ENCODE results near the gene MGAT1.
"Not testable (repeated sequence)": the region's sequence is repeated elsewhere in the genome, so short reads cannot be mapped to it uniquely, and the experiment has no call there.

Gene MGAT1

GRCh38 chr5:180786531-180787398, 15.8 kb downstream of the MGAT1 start:
- in situ Hi-C loops (cut with HindIII; ENCODE audit: low sequenced_read_pairs), result no loop called here

DNA sequence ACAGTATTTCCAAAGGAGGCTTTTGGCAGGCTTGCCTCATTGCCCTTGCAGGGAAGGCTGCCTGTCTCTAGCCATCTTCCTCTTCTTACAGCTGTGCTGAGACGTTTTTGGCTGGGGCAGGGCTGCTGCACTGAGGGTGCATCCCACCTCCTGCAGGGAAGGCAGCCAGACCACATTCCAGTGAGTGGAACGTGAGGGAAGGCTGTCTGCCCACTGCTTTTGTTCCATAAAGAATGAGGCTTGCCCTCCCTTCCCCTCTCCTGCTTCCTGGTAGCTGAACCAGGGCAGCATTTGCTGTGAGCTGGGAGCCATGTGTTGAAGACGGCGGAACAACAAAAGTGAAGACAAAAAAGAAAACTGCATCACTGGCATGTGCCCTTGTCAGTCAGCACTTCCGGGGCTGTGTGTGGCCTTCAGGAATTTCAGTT, 16.8 kb downstream of the MGAT1 start:
- in situ Hi-C loops (cut with HindIII; ENCODE audit: low sequenced_read_pairs), result no loop called here

DNA sequence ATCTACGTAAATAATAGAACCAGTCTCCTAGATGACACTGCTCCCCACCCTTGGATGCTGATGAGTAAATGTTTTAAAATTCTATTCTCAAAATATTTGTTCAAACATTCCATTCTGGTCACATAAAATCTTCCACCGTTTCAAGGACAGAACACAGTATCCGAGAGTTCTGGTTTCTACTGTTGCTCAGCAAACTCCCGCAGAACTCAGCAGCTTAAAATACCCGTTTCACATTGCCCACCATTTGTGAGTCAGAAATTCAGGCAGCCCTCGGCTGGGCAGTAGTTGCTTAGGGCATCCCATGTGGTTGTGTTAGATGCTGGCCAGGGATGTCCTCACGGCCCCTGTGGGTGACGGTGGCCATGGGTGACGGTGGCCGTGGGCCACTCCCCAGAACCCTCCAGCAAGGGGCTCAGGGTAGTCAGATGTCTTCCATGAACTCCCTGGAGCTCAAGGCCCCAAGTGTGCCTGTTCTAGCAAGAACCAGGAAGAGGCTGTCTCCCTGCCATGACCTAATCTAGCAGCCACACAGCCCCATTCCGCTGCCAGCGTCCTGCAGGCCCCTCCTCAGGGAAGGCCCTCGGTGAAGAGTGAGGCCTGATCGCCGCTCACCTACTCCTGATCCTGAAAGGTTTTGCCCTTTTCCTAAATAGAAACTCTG, 17.4 kb downstream of the MGAT1 start:
- in situ Hi-C loops (cut with HindIII; ENCODE audit: low sequenced_read_pairs), result no loop called here

- in situ Hi-C loops (cut with HindIII; ENCODE audit: low sequenced_read_pairs), result no loop called here
Measured at GRCh38 chr5:180784497-180785097, 18.0 kb downstream of the MGAT1 start.

DNA sequence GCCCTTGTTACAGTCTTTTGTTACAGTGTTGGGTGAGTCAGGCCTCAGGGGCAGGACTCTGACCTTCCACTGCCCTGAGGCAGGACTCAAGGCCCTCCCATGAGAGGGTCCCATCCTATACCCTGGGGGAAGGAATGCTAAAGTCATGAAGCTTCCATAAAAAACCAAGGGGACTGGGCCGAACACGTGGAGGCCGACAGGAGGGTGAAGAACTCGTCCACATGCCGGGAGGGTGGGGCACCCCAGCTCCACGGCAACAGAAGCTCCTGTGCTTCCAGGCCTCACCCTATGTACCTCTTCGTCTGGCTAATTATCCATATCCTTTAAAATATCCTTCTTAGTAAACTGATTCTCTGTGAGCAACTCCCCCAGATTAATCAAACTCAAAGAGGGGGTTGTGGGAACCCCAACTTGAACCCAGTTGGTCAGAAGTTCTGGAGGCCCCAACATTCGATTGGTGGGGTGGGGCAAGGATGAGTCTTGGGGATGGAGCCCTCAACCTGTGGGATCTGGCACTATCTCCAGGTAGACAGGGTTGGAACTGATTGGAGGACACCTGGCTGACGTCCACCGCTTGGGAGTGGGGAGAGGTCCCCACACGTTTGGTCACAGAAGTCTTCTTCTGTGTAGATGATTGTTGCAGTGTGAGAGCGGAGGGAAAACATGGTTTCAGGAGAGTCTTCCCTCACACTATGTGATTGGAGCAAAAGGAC, 19.1 kb downstream of the MGAT1 start:
- in situ Hi-C loops (cut with HindIII; ENCODE audit: low sequenced_read_pairs), result no loop called here

DNA sequence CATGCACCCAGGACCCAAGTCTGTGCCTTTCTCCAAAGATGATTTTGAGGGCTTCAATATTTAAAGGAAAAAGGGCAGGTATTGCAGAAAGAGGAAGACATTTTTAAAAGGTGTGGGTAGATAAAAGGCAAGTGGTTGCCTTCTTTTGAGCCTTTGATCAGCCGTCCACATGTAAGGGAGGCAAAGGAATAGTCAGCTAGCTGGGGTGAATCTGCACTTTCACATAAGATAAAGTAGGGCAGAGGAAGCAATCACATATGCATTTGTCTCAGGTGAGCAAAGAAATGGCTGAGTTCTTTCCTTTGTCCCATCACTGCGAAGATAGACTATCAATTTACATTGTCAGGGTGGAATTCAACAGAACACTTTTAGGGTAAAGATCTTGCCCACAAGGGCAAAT, 19.9 kb downstream of the MGAT1 start:
- in situ Hi-C loops (cut with HindIII; ENCODE audit: low sequenced_read_pairs), result no loop called here

GRCh38 chr5:180781900-180782326, 20.7 kb downstream of the MGAT1 start:
- in situ Hi-C loops (cut with HindIII; ENCODE audit: low sequenced_read_pairs), result not testable (repeated sequence)

DNA sequence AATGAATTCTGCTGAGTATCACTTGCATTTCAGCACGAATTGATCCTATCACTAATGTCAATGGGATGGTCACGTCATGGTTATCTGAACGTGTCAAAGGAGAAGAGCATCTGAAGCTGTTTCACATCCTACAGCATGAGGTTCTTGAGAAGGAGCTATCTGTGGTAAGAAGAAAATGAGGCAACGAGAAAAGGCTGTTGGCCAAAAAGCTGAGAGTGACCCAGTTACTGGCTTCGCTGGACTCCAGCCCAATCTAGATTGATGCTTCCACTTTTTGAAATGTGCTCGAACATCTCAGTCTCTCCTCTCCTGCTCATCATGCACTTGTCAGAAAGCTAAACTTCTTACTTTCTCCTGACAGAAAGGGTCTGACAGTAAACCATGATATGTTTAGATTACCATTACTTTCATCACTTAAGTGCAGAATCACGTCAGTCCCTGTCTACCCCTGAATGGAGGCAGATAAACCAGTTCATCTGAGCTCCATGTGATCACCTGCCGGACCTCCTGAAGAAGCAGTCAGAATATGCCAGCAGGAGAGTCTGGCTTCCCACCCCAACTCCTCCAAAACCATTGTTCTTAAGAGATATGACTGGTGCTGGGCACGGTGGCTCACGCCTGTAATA, 22.5 kb downstream of the MGAT1 start:
- in situ Hi-C loops (cut with HindIII; ENCODE audit: low sequenced_read_pairs), result no loop called here

DNA sequence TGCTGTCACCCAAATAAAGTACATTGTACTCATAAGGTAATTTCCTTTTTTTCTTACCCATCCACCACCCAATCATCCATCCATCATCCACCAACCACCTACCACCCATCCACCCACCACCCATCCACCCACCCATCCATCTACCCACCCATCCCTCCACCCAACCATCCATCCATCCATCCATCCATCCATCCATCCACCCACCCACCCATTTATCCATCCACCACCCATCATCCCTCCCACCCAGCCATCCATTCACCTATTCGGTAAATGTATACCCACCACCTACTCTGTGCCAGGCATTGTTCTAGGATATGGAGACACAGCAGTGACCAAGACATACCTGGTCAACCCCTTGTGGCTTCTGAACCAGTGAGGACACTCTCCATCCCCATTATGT, 25.1 kb downstream of the MGAT1 start:
- in situ Hi-C loops (cut with HindIII; ENCODE audit: low sequenced_read_pairs), result no loop called here

DNA sequence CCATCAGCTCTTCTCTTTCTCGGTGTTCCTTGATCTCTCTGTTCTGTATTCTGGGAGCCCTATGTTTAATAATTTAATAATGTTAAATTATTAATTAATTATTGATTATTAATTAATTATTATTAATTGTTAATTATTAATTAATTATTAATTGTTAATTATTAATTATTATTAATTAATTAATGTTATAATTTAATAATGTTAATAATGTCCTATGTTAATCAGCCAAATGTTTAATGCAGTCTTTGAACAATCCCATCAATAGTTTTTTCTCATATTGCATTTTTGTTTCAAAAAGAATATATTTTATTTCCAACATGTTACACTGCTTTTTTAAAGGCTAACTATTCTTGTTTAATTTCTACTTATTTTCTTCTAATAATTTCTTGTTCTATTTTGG, 26.2 kb downstream of the MGAT1 start:
- in situ Hi-C loops (cut with HindIII; ENCODE audit: low sequenced_read_pairs), result no loop called here

- in situ Hi-C loops (cut with HindIII; ENCODE audit: low sequenced_read_pairs), result no loop called here
Measured at GRCh38 chr5:180775624-180776023, 27.0 kb downstream of the MGAT1 start.

DNA sequence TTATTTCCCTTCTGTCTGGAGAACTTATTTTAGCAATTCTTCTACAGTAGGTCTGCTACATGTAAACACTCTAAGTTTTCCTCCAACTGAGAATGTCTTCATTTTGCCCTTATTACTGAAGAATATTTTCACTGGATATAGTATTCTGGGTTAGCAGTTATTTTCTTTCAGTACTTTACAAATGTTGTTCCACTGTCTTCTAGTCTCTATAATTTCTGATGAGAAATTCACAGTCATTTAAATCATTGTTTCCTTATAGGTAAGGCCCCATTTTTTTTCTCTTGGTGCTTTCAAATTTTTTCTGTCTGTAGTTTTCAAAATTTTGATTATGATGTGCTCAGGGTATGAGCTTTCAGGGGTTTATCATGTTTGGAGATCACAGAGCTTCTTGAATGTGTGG, 30.8 kb downstream of the MGAT1 start:
- in situ Hi-C loops (cut with HindIII; ENCODE audit: low sequenced_read_pairs), result no loop called here

DNA sequence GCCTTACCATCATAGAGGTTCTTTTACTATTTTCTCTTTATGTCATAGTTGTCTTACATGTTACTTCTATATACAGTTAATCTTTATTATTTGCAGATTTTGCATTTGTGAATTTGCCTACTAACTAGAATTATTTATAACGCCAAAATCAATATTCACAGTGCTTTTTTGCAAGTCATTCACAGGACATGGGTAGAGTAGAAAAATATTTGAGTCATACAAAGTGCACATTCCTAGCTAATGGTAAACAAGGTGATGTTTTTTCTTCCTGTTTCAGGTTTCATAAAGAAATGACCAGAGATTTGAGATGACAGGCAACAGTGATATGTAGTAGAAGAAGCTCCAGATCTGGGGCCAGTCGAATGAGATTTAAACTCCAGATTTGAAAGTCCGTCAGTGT, 32.8 kb downstream of the MGAT1 start:
- in situ Hi-C loops (cut with HindIII; ENCODE audit: low sequenced_read_pairs), result no loop called here

DNA sequence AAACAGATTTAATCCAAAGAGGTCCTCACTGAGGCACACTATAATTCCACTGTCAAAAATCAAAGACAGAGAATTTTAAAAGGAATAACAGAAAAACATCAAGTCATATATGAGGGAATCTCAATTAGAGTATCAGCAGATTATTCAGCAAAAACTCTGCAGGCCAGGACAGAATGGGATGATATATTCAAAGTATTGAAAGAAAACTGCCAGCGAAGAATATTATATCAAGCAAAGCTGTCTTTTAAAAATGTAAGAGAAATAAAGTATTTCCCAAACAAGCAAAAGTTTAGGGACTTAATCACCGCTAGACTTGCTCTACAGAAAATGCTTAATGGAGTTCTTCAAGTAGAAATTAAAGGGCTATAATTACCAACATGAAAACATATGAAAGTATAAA, 47.0 kb downstream of the MGAT1 start:
- in situ Hi-C loops (cut with HindIII; ENCODE audit: low sequenced_read_pairs), result no loop called here

GRCh38 chr5:180744253-180744652, 58.4 kb downstream of the MGAT1 start:
- in situ Hi-C loops (cut with HindIII; ENCODE audit: low sequenced_read_pairs), result no loop called here

GRCh38 chr5:180742727-180743126, 59.9 kb downstream of the MGAT1 start:
- in situ Hi-C loops (cut with HindIII; ENCODE audit: low sequenced_read_pairs), result no loop called here

DNA sequence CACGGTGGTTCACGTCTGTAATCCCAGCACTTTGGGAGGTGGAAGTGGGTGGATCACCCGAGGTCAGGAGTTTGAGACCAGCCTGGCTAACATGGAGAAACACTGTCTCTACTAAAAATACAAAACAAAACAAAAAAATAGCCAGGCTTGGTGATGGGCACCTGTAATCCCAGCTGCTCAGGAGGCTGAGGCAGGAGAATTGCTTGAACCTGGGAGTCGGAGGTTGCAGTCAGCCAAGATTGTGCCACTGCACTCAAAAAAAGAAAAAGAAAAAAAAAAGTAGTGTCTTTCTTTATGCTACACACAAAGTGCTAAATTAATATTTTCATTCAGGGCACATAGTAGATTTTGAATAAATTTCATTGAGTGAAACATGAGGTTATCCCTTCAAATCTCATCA, 61.7 kb downstream of the MGAT1 start:
- in situ Hi-C loops (cut with HindIII; ENCODE audit: low sequenced_read_pairs), result not testable (repeated sequence)

DNA sequence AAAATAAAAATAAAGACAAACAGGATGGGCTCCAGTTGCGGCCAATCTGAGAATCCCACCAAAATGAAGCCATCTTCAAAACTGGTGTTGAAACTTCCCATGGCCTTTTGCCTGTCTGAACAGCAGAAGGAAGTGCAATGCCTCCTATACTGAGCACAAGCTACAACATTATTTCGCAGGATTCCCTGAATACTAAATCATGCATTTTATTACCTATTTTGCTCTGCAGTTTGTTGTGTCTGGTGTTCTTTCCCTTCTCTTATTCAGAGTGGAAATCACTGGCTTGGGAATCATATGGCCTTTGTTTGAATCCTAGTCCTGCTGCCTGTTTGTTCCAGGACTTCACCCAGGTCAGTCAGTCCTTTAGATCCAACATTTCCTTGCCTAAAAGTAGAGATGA, 62.6 kb downstream of the MGAT1 start, which contains the start of gene OR2Y1:
OR2Y1 (minus strand) TSS at position 101 of the 400 bp plus-strand sequence; CDS start at position 101, 0 bp downstream.
- in situ Hi-C loops (cut with HindIII; ENCODE audit: low sequenced_read_pairs), result no loop called here

- in situ Hi-C loops (cut with HindIII; ENCODE audit: low sequenced_read_pairs), result no loop called here
Measured at GRCh38 chr5:180739271-180739670, 63.3 kb downstream of the MGAT1 start.

DNA sequence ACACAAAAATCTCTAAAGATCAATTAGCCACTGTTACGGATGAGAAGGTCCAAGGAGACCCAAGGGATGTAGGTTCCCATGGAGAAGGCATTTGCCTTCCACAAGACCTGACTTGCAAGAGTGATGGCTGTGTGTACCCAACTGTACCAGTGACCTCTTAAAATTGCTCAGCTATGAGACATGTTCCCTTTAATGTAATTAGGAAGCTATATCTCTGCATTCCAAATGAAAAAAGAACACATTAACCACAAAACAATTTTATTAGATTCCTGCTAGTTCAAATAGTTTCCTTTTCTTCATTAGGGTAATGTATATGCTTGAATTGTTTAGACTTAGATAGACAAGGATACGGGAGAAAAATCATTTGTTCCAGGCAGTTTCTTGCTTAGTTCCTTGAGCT, 66.1 kb downstream of the MGAT1 start:
- in situ Hi-C loops (cut with HindIII; ENCODE audit: low sequenced_read_pairs), result no loop called here
